ENCODE measurements around the gene PLCB4. TPM values are rescaled to one million over a fixed set of nuclear protein-coding genes. Genes with fewer than 3 reads are reported as not detected.

The PLCB4 gene
- total RNA-seq, 1 donor from 2014 or later, result 20.6 TPM

GRCh38 chr20:9025011-9025410, 43.9 kb upstream of the PLCB4 start:
- no peaks in the 10 kb centered on the region for H3K9me3 Mint-ChIP-seq
- no peaks in the 10 kb centered on the region for H3K36me3 Mint-ChIP-seq
- no peaks in the 10 kb centered on the region for H4K20me1 ChIP-seq (ENCODE audit: low read depth)
- H2AFZ ChIP-seq (replicated peaks), result no peak overlapping the region
- H3K4me2 ChIP-seq, result no peak overlapping the region
- no peaks in the 10 kb centered on the region for H3F3A ChIP-seq (ENCODE audit: low read depth)
- no peak for DNase-seq (ENCODE audit: low spot score)
- H3K27me3 Mint-ChIP-seq (ENCODE audit: insufficient read depth, low read depth), result no peaks in the 10 kb centered on the region
- no peak overlapping the region for H3K4me3 Mint-ChIP-seq
- no peak overlapping the region for H3K27ac ChIP-seq
- H3K4me1 ChIP-seq, result peaks cover 12% of the 10 kb centered on the region
- H3K36me3 ChIP-seq, result no peaks in the 10 kb centered on the region
- no peak overlapping the region for H3K9ac ChIP-seq
- no peaks in the 10 kb centered on the region for H3K27me3 ChIP-seq
- no peaks in the 10 kb centered on the region for H3K79me2 ChIP-seq (ENCODE audit: low read depth)
- H3K27ac Mint-ChIP-seq, result no peak overlapping the region
- TF ChIP-seq EZH2 (IDR thresholded peaks at IDR 0.05) (no peak), EZH2phosphoT487 (IDR thresholded peaks at IDR 0.05) (no peak)
- TF ChIP-seq, protein P1, sequence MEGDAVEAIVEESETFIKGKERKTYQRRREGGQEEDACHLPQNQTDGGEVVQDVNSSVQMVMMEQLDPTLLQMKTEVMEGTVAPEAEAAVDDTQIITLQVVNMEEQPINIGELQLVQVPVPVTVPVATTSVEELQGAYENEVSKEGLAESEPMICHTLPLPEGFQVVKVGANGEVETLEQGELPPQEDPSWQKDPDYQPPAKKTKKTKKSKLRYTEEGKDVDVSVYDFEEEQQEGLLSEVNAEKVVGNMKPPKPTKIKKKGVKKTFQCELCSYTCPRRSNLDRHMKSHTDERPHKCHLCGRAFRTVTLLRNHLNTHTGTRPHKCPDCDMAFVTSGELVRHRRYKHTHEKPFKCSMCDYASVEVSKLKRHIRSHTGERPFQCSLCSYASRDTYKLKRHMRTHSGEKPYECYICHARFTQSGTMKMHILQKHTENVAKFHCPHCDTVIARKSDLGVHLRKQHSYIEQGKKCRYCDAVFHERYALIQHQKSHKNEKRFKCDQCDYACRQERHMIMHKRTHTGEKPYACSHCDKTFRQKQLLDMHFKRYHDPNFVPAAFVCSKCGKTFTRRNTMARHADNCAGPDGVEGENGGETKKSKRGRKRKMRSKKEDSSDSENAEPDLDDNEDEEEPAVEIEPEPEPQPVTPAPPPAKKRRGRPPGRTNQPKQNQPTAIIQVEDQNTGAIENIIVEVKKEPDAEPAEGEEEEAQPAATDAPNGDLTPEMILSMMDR (IDR thresholded peaks at IDR 0.05), result no peak
- peaks cover 5% of the 10 kb centered on the region for H3K4me1 Mint-ChIP-seq
- H3K4me3 ChIP-seq, result no peak overlapping the region
- H3K9me3 ChIP-seq (ENCODE audit: low read depth), result no peaks in the 10 kb centered on the region

DNA sequence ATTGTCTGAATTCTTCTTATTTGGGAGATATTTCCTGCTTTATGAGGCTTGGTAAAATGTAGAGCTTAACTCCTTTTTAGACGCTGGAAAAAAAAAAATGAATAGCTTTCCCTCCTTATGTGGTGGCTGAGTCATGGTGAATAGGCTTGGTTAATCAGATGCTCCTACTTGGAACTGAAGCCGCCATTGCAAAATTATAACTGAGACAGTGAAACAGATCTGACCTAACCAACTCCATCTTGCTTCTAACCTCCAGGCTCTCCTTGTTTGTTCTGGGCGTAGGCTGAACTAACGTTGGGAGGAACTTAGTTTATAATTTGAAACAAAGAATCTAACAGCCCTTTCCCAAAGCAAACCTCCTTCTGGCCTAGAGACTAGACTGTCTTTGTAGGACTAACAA, 43.2 kb upstream of the PLCB4 start:
- no peak overlapping the region for H3K4me3 Mint-ChIP-seq
- no peak overlapping the region for H2AFZ ChIP-seq (replicated peaks)
- H3K27me3 ChIP-seq, result no peaks in the 10 kb centered on the region
- H3K4me3 ChIP-seq, result no peak overlapping the region
- peaks cover 5% of the 10 kb centered on the region for H3K4me1 Mint-ChIP-seq
- no peak for DNase-seq (ENCODE audit: low spot score)
- no peaks in the 10 kb centered on the region for H3F3A ChIP-seq (ENCODE audit: low read depth)
- TF ChIP-seq EZH2phosphoT487 (IDR thresholded peaks at IDR 0.05) (no peak), EZH2 (IDR thresholded peaks at IDR 0.05) (no peak)
- TF ChIP-seq, protein P1 (IDR thresholded peaks at IDR 0.05), result no peak
- H3K4me2 ChIP-seq, result no peak overlapping the region
- no peak overlapping the region for H3K9ac ChIP-seq
- H3K27ac Mint-ChIP-seq, result no peak overlapping the region
- no peaks in the 10 kb centered on the region for H3K36me3 ChIP-seq
- H3K9me3 ChIP-seq (ENCODE audit: low read depth), result no peaks in the 10 kb centered on the region
- no peaks in the 10 kb centered on the region for H3K27me3 Mint-ChIP-seq (ENCODE audit: insufficient read depth, low read depth)
- H3K4me1 ChIP-seq, result peaks cover 12% of the 10 kb centered on the region
- no peaks in the 10 kb centered on the region for H3K79me2 ChIP-seq (ENCODE audit: low read depth)
- no peak overlapping the region for H3K27ac ChIP-seq
- no peaks in the 10 kb centered on the region for H3K9me3 Mint-ChIP-seq
- no peaks in the 10 kb centered on the region for H4K20me1 ChIP-seq (ENCODE audit: low read depth)
- no peaks in the 10 kb centered on the region for H3K36me3 Mint-ChIP-seq

GRCh38 chr20:9027626-9028025, 41.3 kb upstream of the PLCB4 start:
- H3K79me2 ChIP-seq (ENCODE audit: low read depth), result no peaks in the 10 kb centered on the region
- no peak overlapping the region for H3K4me3 Mint-ChIP-seq
- H3K27ac ChIP-seq, result no peak overlapping the region
- H3K4me1 ChIP-seq, result no peaks in the 10 kb centered on the region
- no peaks in the 10 kb centered on the region for H3K9me3 ChIP-seq (ENCODE audit: low read depth)
- no peaks in the 10 kb centered on the region for H3K36me3 Mint-ChIP-seq
- no peaks in the 10 kb centered on the region for H3K27me3 ChIP-seq
- TF ChIP-seq EZH2 (IDR thresholded peaks at IDR 0.05) (no peak), EZH2phosphoT487 (IDR thresholded peaks at IDR 0.05) (no peak)
- TF ChIP-seq, protein P1 (IDR thresholded peaks at IDR 0.05), result no peak
- no peak overlapping the region for H3K27ac Mint-ChIP-seq
- no peak overlapping the region for H3K4me2 ChIP-seq
- no peaks in the 10 kb centered on the region for H3K36me3 ChIP-seq
- no peaks in the 10 kb centered on the region for H3F3A ChIP-seq (ENCODE audit: low read depth)
- peaks cover under 1% of the 10 kb centered on the region for H3K27me3 Mint-ChIP-seq (ENCODE audit: insufficient read depth, low read depth)
- H3K4me3 ChIP-seq, result no peak overlapping the region
- H2AFZ ChIP-seq (replicated peaks), result no peak overlapping the region
- no peaks in the 10 kb centered on the region for H3K9me3 Mint-ChIP-seq
- H3K9ac ChIP-seq, result no peak overlapping the region
- H4K20me1 ChIP-seq (ENCODE audit: low read depth), result no peaks in the 10 kb centered on the region
- no peak for DNase-seq (ENCODE audit: low spot score)
- peaks cover 2% of the 10 kb centered on the region for H3K4me1 Mint-ChIP-seq
